GM23338 (cell line): Measurements from ENCODE around the gene CXCR5.

Experiments used
- EZH2 ChIP-seq: fragments of 200-600 bp; sonication (generic); IDR thresholded peaks from one replicate; pipeline ENCODE4 v1.8.0; 2017; ENCODE audit warnings: antibody characterized with exemption, mild to moderate bottlenecking, low read depth; ENCODE audit not compliant: unreplicated experiment
- REST ChIP-seq: IDR thresholded peaks from one replicate; pipeline ENCODE4 v1.6.1; 2018; ENCODE audit warnings: antibody characterized with exemption; ENCODE audit not compliant: unreplicated experiment

- TF ChIP-seq REST (no peak), EZH2 (no peak)
Measured at GRCh38 chr11:118935376-118935775, 51.7 kb downstream of the CXCR5 start.
